Transverse colon (tissue), 4 donors: Measurements from ENCODE around the gene USP20.

Experiments
- CTCF ChIP-seq, 5 experiments: fragments of 200-600 bp in 3 of 5; fragments of 450-650 bp in 2 of 5; sonication (generic) in 3 of 5; IDR thresholded peaks; 1 replicate in 2 of 5; 2 replicates in 3 of 5; pipeline ENCODE4 v1.5.1; 2016 to 2017; ENCODE audit warnings: antibody characterized with exemption in 5 of 5, inconsistent platforms in 3 of 5, mild to moderate bottlenecking in 2 of 5, moderate library complexity in 1 of 5
- EP300 ChIP-seq: sonication (generic); formaldehyde crosslinking; IDR thresholded peaks from one replicate; pipeline ENCODE4 v1.6.1; 2017; ENCODE audit warnings: antibody characterized with exemption, low read depth
- POLR2AphosphoS5 ChIP-seq, 3 donors: sonication (generic); formaldehyde crosslinking; IDR thresholded peaks; one replicate each; pipeline ENCODE4 v1.6.1; 2016; ENCODE audit warnings: antibody characterized with exemption in 3 of 3

DNA sequence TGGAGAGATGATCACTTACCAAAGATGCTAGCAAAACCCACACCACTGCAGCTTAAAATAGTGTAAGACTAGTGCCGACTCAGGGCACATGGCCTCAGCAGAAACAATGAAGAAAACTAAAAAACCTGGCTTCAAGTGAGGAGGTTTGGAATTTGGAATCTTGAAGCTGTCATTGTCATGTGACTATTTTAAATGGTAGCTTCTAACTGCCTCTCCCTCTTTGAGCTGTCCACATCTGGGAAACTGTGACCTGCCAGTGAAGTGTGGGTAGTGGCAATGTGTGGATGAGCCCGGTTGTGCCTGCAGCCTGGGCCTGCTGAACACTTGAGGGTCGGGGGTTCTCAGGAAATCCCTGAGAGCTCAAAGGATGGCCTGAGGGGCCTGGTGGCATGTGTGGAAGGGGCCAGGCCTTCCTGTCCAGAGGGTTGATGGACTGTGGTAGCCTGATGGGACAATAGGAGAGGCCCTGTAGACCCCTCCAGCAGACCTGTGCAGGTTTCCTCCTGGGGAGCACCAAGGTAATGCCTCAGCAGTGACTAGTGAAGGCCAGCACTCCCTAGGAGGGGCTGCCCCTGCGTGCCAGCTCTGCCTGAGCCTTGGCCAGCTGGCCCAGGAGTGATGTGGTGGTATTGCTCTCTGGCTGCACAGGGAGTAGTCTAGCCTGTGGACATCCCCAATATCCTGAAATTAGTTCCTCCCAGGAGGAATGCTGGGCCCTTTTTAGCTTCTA is 13.6 kb downstream of the USP20 start:
- TF ChIP-seq CTCF (IDR thresholded peaks at IDR 0.05) (no peak), POLR2AphosphoS5 (IDR thresholded peaks at IDR 0.05) (no peak), EP300 (no peak)
